Activated CD4-positive, alpha-beta T cell treated with anti-CD3 and anti-CD28 coated beads, Interleukin-2, amount 10 ng/mL, durations not matched to agents 24 days and 14 days (primary cell): ENCODE measurements around the gene ARHGEF11. TPM values are rescaled to one million over a fixed set of nuclear protein-coding genes. Genes with fewer than 3 reads are reported as not detected.

Experiments
- DNase-seq: peaks from one replicate; pipeline ENCODE4 v3.0.0; 2022
- H3K27ac Mint-ChIP-seq: one replicate; pipeline ENCODE4 v1.8.0; 2022; ENCODE audit warnings: mild to moderate bottlenecking, mixed read lengths
- H3K27me3 Mint-ChIP-seq: one replicate; pipeline ENCODE4 v1.8.0; 2022; ENCODE audit warnings: mixed read lengths
- H3K36me3 Mint-ChIP-seq: one replicate; pipeline ENCODE4 v1.8.0; 2022; ENCODE audit warnings: low read depth, mild to moderate bottlenecking, mixed read lengths
- H3K4me1 Mint-ChIP-seq: one replicate; pipeline ENCODE4 v1.8.0; 2021; ENCODE audit warnings: mixed read lengths
- H3K4me3 Mint-ChIP-seq: one replicate; pipeline ENCODE4 v1.8.0; 2022; ENCODE audit warnings: mild to moderate bottlenecking, moderate library complexity, mixed read lengths
- H3K9me3 Mint-ChIP-seq: one replicate; pipeline ENCODE4 v1.8.0; 2021; ENCODE audit warnings: mixed read lengths
- intact Hi-C: fragments of 100-400 bp; cut with micrococcal nuclease; formaldehyde crosslinking; loops from one replicate; pipeline ENCODE4 v1.15.1; 2023
- total RNA-seq: library from RNA; stranded (reverse); gene quantifications from 2 replicates; pipeline ENCODE4 v1.2.3, GENCODE V29; 2022

ARHGEF11 gene
- total RNA-seq, 1 donor from 2014 or later = 1.9 TPM

DNA sequence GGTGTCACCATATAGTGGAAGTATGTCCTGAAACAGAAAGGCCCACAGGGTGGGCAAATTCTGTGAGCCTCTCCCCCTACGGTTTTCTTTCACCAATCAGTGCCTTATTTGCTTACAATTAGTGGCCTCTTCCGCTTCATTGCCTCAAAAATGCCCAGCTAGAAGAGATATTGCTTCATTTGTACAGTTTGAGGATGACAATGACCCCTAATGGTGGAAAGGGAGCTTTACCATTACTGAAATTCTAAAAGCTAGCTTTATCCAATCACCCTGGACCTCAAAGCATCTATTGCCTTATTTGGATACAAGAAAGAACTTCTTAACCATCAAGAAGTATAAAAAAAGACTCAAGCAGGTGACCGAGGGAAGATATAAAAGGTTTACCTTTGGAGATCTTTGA lies 75.5 kb downstream of the ARHGEF11 start:
- H3K27ac Mint-ChIP-seq = no peak overlapping the region
- H3K4me1 Mint-ChIP-seq = no peaks in the 10 kb centered on the region
- H3K9me3 Mint-ChIP-seq = no peaks in the 10 kb centered on the region
- intact Hi-C loops = no loop called here
- no peak overlapping the region for H3K4me3 Mint-ChIP-seq
- DNase-seq = no peak
- H3K36me3 Mint-ChIP-seq = no peaks in the 10 kb centered on the region
- peaks cover 56% of the 10 kb centered on the region for H3K27me3 Mint-ChIP-seq

DNA sequence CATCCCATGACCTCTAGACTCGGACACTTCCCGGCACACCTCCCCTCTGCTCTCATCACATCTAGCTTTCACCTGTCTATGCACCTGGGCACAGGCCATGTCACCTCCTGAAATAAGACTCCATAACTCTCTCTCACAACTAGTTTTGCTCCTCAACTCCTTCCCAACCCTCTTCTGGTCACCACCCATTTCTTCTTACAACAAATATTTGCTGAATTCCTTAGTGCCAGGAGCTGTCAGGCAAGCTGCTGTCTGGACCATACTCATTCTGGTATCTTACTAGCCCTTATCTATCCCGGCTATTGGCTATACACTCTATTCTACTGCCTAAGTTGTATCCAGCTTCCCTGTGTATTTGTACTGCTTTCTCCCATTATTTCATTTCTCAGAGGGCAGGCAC lies 76.0 kb downstream of the ARHGEF11 start:
- Mint-ChIP-seq H3K9me3 (no peaks in the 10 kb centered on the region), H3K27me3 (peaks cover 51% of the 10 kb centered on the region)

DNA sequence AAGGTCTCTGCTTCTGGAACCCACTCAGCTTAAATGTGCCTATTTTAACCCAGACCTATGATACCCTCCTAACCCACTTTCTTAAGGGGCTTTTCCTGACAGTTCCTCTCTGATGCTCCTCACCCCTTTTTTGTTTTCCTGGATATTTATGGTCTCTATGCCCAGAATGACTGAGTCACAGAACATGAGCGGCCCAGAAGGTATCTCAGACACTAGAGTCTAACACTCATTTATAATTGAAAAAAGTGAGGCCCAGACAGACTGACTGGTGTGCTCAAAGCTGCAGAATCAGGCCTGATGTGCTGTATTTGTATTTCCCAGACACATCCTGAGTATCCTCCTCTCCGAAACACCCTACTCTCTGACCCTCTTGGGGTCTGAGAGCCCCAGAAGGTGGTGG lies 81.1 kb downstream of the ARHGEF11 start:
- no peak for DNase-seq
- peaks cover 25% of the 10 kb centered on the region for H3K27me3 Mint-ChIP-seq
- H3K4me3 Mint-ChIP-seq = peak overlapping the region; percentile 79
- intact Hi-C loops = no loop called here
- peaks cover 37% of the 10 kb centered on the region for H3K4me1 Mint-ChIP-seq
- H3K9me3 Mint-ChIP-seq = no peaks in the 10 kb centered on the region
- peaks cover 16% of the 10 kb centered on the region for H3K36me3 Mint-ChIP-seq
- H3K27ac Mint-ChIP-seq = no peak overlapping the region

More for the DNA sequence above, 76.0 kb downstream of the ARHGEF11 start:
- Mint-ChIP-seq H3K4me3 (no peak overlapping the region), H3K27ac (no peak overlapping the region), H3K36me3 (no peaks in the 10 kb centered on the region), H3K4me1 (no peaks in the 10 kb centered on the region)
- no peak for DNase-seq
- intact Hi-C loops = no loop called here

DNA sequence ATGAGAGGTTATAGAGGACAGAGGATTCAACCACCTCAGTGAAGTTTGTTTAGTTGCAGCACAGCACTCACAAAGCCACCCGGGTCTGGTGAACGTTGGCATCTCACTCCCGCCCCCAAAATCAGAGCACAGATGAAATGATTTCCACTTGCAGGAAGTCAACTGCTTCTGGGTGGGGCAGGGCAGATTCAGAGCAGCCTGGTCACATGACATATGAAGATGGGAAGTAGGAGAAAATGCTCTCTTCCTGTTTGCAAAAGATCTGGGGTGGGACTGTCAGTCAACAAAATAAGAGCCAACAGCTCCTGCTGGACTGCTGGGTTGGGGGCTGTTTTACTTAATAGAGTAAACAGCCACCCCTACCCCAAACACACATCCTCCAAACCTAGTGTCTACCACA lies 81.9 kb downstream of the ARHGEF11 start:
- peaks cover 20% of the 10 kb centered on the region for H3K27me3 Mint-ChIP-seq
- peak overlapping the region; percentile 19 for H3K27ac Mint-ChIP-seq
- H3K36me3 Mint-ChIP-seq = peaks cover 20% of the 10 kb centered on the region
- intact Hi-C loops = no loop called here
- H3K9me3 Mint-ChIP-seq = no peaks in the 10 kb centered on the region
- peak overlapping the region; percentile 79 for H3K4me3 Mint-ChIP-seq
- H3K4me1 Mint-ChIP-seq = peaks cover 41% of the 10 kb centered on the region
- DNase-seq = peak; percentile 85

DNA sequence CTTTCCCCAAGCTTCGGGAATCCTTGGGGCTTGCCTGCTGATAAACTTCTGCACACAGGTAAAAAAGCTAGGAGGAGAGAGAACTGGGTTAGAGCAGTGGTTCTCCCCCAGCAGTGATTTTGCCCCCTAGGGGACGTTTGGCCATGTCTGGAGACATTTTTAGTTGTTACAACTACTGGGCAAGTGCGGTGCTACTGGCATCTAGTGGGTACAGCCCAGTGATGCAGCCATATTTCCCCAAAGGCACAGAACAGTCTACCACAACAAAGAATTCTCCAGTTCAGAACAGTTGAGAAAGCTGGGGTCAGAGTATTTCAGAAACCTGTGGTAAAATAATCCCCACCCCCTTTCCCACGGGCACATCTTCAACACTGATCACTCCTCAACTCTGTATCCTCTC lies 83.8 kb downstream of the ARHGEF11 start:
- no peak overlapping the region for H3K27ac Mint-ChIP-seq
- H3K4me1 Mint-ChIP-seq = peaks cover 46% of the 10 kb centered on the region
- peak overlapping the region; percentile 46 for H3K4me3 Mint-ChIP-seq
- peak; percentile 81 for DNase-seq
- H3K27me3 Mint-ChIP-seq = peaks cover 8% of the 10 kb centered on the region
- intact Hi-C loops = no loop called here
- H3K9me3 Mint-ChIP-seq = no peaks in the 10 kb centered on the region
- peaks cover 30% of the 10 kb centered on the region for H3K36me3 Mint-ChIP-seq

DNA sequence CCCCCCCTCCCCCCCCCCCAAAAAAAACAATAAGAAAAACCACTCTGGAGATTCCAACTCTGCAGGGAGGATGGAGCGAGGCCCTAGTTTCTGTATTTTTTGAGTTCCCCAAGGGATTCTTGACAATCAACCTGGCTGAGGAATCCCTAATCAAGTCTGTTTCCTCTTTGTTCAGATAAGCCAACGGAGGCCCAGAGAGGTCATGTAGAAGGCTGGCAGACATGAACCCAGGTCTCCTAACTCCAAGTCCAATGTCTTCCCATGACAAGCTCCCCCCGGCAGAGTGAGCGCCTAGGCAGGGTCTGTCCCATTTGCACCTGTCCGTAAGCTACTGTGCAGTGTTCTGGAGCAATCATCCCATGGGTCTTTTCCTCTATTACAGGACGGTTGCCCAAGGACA lies 85.6 kb downstream of the ARHGEF11 start:
- Mint-ChIP-seq H3K27ac (no peak overlapping the region), H3K36me3 (peaks cover 38% of the 10 kb centered on the region), H3K4me1 (peaks cover 46% of the 10 kb centered on the region), H3K27me3 (no peaks in the 10 kb centered on the region), H3K4me3 (no peak overlapping the region), H3K9me3 (no peaks in the 10 kb centered on the region)
- no peak for DNase-seq
- intact Hi-C loops = no loop called here

DNA sequence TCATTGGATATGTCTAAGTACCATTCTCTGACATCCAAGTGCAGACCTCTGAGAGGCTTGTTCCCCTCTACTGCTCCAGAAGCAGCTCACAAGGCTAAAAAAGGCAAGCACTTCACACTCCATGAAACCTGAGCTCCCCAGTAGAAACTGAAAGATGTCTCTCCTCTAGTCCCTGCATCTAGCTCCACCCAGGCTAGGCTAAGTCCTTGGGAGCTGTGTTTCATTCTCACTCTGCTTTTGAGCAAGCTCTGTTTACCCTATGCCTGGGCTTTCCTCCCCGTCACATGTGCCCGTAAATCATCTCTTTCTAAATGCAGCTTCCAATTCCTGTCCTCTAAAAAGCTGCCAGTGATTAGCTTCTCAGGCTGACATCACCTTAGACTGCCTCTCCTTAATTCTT lies 86.1 kb downstream of the ARHGEF11 start:
- peaks cover 45% of the 10 kb centered on the region for H3K4me1 Mint-ChIP-seq
- no peak for DNase-seq
- no peak overlapping the region for H3K27ac Mint-ChIP-seq
- no peaks in the 10 kb centered on the region for H3K9me3 Mint-ChIP-seq
- no peaks in the 10 kb centered on the region for H3K27me3 Mint-ChIP-seq
- no peak overlapping the region for H3K4me3 Mint-ChIP-seq
- intact Hi-C loops = no loop called here
- H3K36me3 Mint-ChIP-seq = peaks cover 42% of the 10 kb centered on the region

DNA sequence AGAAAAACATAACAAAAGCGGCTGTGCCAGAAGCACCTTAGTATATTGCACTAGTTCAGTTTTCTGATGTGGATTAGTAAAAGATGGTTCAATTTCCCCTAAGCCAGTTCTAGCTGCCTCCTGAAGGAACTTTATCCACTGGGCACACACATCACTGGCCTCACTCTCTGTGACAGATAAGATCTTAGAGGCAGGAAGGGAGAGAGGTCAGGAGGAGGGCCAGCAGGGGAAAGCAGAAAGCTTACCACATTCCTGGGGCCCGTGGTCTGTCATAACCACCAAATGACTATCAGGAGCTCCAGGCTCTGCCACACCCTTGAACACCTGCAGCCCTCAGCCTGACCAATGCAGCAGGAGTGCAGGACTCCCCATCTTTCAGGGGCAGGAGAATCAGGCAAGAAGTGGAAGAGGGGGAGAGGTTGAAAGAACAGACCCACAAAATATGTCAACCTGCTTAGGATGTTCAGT lies 87.3 kb downstream of the ARHGEF11 start:
- intact Hi-C loops = no loop called here
- Mint-ChIP-seq H3K27ac (no peak overlapping the region), H3K36me3 (peaks cover 42% of the 10 kb centered on the region), H3K4me3 (no peak overlapping the region), H3K4me1 (peaks cover 34% of the 10 kb centered on the region), H3K27me3 (no peaks in the 10 kb centered on the region), H3K9me3 (no peaks in the 10 kb centered on the region)
- no peak for DNase-seq

DNA sequence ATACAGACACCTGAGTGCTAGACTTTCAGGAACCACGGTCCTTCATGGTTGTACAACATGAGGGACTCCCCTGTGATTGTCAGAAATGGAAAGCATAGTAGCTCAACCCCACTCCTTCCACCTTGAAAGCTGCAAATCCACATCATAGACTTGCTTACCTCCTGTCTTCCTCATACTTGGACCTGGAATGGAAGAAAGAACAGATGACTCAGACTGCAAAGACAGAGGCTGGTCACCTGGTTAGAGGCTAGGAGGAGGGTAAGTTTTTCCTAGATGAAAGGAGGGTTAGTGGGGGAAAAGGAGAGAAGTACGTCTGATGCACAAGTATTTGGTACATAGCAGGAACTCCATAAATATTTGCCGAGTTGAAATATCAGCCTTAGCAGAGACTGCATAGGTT lies 87.9 kb downstream of the ARHGEF11 start:
- peaks cover 29% of the 10 kb centered on the region for H3K4me1 Mint-ChIP-seq
- intact Hi-C loops = no loop called here
- no peak for DNase-seq
- no peak overlapping the region for H3K27ac Mint-ChIP-seq
- no peaks in the 10 kb centered on the region for H3K9me3 Mint-ChIP-seq
- H3K36me3 Mint-ChIP-seq = peaks cover 42% of the 10 kb centered on the region
- no peak overlapping the region for H3K4me3 Mint-ChIP-seq
- no peaks in the 10 kb centered on the region for H3K27me3 Mint-ChIP-seq

DNA sequence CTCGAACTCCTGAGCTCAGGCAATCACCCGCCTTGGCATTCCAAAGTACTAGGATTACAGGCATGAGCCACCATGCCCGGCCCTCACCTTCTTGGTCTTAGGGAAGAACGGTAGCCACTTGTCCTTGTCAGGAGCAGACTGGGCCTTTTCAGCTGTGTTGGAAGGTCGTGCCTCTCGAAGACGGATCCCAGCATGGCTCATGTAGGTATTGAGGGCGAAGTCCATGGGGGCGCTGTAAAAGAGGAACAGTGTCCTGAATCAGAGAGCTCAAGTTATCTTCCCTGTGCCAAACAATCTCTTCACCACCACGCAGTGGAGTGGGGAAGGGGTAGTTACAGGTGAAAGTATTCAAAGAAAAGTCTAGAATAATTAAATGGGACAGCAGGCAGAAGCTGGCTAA lies 89.2 kb downstream of the ARHGEF11 start:
- Mint-ChIP-seq H3K27ac (no peak overlapping the region), H3K9me3 (no peaks in the 10 kb centered on the region), H3K36me3 (peaks cover 43% of the 10 kb centered on the region), H3K27me3 (no peaks in the 10 kb centered on the region), H3K4me3 (no peak overlapping the region), H3K4me1 (peaks cover 19% of the 10 kb centered on the region)
- no peak for DNase-seq
- intact Hi-C loops = no loop called here

DNA sequence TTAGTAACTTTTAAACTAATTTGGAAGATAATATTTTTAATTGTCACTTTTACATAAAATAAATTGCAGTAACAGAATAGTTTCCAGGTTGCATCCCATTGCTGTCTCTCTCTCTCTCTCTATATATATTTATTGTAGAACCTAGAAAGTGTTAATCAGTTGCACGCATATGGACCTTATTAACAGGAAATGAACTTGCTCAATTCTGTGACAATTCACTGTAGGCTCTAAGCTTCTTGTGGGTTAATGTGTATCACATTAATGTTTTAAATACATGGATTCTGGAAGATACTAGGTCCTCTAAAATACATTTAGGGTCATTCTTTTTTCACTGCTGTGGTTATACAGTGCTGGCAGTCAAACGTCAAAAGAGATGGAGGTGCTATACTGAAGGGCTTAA lies 92.0 kb downstream of the ARHGEF11 start:
- Mint-ChIP-seq H3K36me3 (peaks cover 35% of the 10 kb centered on the region), H3K27me3 (no peaks in the 10 kb centered on the region), H3K4me1 (peaks cover 4% of the 10 kb centered on the region), H3K27ac (no peak overlapping the region), H3K4me3 (no peak overlapping the region), H3K9me3 (no peaks in the 10 kb centered on the region)
- intact Hi-C loops = no loop called here
- no peak for DNase-seq

DNA sequence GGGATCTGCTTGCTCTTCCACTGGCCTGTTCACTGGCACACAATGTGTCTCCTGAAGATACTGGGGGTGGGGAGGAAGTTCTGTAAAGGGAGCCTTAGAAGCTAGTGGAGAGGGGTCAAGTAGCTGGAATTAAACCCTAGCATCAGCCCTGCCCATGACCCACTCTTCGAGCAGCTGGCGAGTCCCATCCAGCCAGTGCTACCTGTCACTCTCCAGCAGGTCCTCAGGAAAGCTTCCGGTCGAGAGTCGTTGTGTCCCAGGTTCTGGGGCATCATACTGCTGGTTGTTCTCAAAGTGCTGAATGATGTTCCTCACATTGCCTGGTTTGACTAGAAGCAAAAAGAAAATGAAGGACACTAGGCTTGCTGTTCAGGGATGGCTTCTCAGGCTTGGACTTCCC lies 94.2 kb downstream of the ARHGEF11 start:
- Mint-ChIP-seq H3K27ac (no peak overlapping the region), H3K9me3 (no peaks in the 10 kb centered on the region)

DNA sequence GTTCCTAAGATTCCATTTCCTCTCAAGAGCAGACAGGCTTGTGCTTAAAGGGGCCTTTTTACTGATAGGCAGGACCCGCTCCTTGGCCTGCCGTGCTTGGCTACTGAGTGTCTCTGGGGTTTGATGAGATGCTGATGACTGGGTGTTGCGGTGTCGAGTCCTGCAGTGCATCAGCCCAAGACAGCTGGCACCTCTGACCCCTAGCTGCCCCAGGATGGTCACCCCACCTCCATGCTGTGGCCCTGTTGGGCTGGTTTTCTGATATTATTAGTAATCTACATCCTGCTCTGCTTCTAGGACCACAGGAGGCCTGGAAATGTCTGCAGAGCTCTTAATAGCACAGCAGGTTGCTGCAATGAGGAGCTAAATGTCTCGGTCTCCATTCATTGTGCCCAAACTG lies 96.4 kb downstream of the ARHGEF11 start:
- H3K27ac Mint-ChIP-seq = no peak overlapping the region
- DNase-seq = no peak
- peaks cover 38% of the 10 kb centered on the region for H3K36me3 Mint-ChIP-seq
- no peaks in the 10 kb centered on the region for H3K27me3 Mint-ChIP-seq
- intact Hi-C loops = no loop called here
- H3K4me1 Mint-ChIP-seq = no peaks in the 10 kb centered on the region
- no peaks in the 10 kb centered on the region for H3K9me3 Mint-ChIP-seq
- no peak overlapping the region for H3K4me3 Mint-ChIP-seq

More for the DNA sequence above, 94.2 kb downstream of the ARHGEF11 start:
- Mint-ChIP-seq H3K4me1 (no peaks in the 10 kb centered on the region), H3K36me3 (peaks cover 33% of the 10 kb centered on the region), H3K27me3 (no peaks in the 10 kb centered on the region), H3K4me3 (no peak overlapping the region)
- intact Hi-C loops = no loop called here
- no peak for DNase-seq

DNA sequence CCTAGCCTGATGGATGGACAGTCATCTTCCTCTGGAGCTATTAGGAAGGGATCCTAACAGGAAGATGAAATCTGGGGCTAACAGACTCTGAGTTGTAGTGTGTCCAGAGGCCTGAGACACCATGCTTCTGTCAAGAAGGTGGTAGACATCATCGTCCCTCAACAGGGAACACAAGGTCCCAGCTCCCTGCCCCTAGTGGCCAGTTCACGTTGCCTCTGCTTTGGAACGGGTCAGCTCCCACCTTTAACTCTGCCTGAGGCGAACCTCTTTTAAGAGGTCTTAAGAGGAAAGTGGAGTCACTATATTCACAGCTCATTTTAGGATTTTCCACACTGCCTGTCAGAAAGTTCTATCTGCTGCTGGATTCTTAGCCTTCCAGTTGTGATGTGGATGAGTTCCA lies 96.8 kb downstream of the ARHGEF11 start:
- Mint-ChIP-seq H3K4me1 (no peaks in the 10 kb centered on the region), H3K4me3 (no peak overlapping the region)
- intact Hi-C loops = no loop called here

DNA sequence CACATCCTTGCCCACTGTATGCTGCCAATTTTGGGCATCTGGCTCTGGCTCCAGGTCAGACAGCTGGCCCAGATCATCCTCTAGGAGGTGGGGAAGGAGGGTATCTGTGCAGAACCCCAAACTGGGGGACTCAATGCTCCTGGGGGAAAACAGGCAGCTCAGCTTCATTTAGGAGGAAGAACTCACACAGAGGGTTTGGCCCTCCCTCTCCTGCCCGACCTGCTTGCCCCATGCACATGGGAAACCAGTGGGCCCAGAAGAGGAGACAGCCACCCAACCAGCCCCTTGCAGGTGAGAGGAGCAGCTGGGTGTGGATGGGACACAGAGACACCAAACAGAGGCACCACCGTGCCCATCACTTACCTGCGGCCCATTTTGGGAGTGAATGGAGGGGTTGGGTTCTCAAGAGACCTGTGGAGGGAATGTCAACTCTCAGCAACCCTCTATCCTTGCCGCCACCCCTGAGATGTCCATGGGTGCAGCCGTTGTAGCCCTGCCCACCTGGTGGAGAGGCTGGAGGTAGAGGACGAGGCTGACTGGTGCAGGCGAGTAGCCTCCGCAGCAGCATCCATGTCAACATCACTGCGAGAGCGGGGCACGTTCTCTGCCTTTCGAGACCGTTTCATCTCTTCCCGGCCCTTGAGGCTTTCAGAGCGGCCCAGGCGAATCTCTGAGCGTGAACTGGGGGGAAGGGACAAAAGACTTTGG lies 97.6 kb downstream of the ARHGEF11 start:
- Mint-ChIP-seq H3K9me3 (no peaks in the 10 kb centered on the region), H3K36me3 (peaks cover 39% of the 10 kb centered on the region), H3K4me1 (no peaks in the 10 kb centered on the region), H3K27me3 (no peaks in the 10 kb centered on the region), H3K4me3 (no peak overlapping the region), H3K27ac (no peak overlapping the region)
- DNase-seq = no peak
- intact Hi-C loops = no loop called here

More for the DNA sequence above, 96.8 kb downstream of the ARHGEF11 start:
- Mint-ChIP-seq H3K27me3 (no peaks in the 10 kb centered on the region), H3K9me3 (no peaks in the 10 kb centered on the region), H3K36me3 (peaks cover 39% of the 10 kb centered on the region), H3K27ac (no peak overlapping the region)
- DNase-seq = no peak
